PC-9 (cell line): ENCODE measurements around the gene MYBPC2. TPM values are rescaled to one million over a fixed set of nuclear protein-coding genes. Genes with fewer than 3 reads are reported as not detected.

Source experiments
- BruUV-seq: library from RNA; stranded (reverse); fragments of 400-500 nt; replicated peaks from 2 replicates; lab custom pipeline; 2021; lab: Mats Ljungman, UMichigan
- CTCF ChIA-PET: fragments of 300-600 bp; sonication (Branson Sonifier 250); formaldehyde crosslinking; loops from one replicate; lab custom pipeline; 2022; ENCODE audit warnings: antibody characterized with exemption; lab: Charles Lee
- POLR2A ChIA-PET: fragments of 300-600 bp; sonication (Branson Sonifier 250); formaldehyde crosslinking; loops from one replicate; lab custom pipeline; 2022; ENCODE audit warnings: antibody characterized with exemption; ENCODE audit not compliant: unreplicated experiment; lab: Charles Lee
- DNase-seq, 2 experiments: peaks; one replicate each; pipeline versions ENCODE4 v3.0.0 to v3.0.0-alpha.2; 2015 to 2022; ENCODE audit warnings: mixed read lengths in 1 of 2
- H2AFZ ChIP-seq: fragments of 200-600 bp; sonication (generic); 2 replicates; pipeline ENCODE4 v1.8.1; 2017; ENCODE audit warnings: antibody characterized with exemption
- H3F3A ChIP-seq: fragments of 200-600 bp; sonication (generic); 2 replicates; pipeline ENCODE4 v1.8.1; 2017; ENCODE audit warnings: antibody characterized with exemption, mild to moderate bottlenecking, low read depth; ENCODE audit not compliant: insufficient read depth
- H3K27ac ChIP-seq: fragments of 200-600 bp; sonication (generic); 2 replicates; pipeline ENCODE4 v1.6.1; 2016; ENCODE audit warnings: mixed run types
- H3K27me3 ChIP-seq: fragments of 200-600 bp; sonication (generic); 2 replicates; pipeline ENCODE4 v1.6.1; 2016; ENCODE audit warnings: low read depth, mixed run types; ENCODE audit not compliant: insufficient read depth
- H3K36me3 ChIP-seq: fragments of 200-600 bp; sonication (generic); 2 replicates; pipeline ENCODE4 v1.6.1; 2016; ENCODE audit warnings: low read depth, mixed run types
- H3K4me1 ChIP-seq: fragments of 200-600 bp; sonication (generic); replicated peaks from 2 replicates; pipeline ENCODE4 v1.6.1; 2016; ENCODE audit warnings: mixed run types; ENCODE audit not compliant: insufficient read depth
- H3K4me2 ChIP-seq: fragments of 200-600 bp; sonication (generic); 2 replicates; pipeline ENCODE4 v1.6.1; 2017; ENCODE audit warnings: mixed run types
- H3K4me3 ChIP-seq: fragments of 200-600 bp; sonication (generic); 2 replicates; pipeline ENCODE4 v1.6.1; 2016; ENCODE audit warnings: mixed run types
- H3K79me2 ChIP-seq: fragments of 200-600 bp; sonication (generic); 2 replicates; pipeline ENCODE4 v1.6.1; 2017; ENCODE audit warnings: low read depth, mixed run types
- H3K9me2 ChIP-seq: fragments of 200-600 bp; sonication (generic); 2 replicates; pipeline ENCODE4 v1.8.1; 2017; ENCODE audit warnings: mild to moderate bottlenecking; ENCODE audit not compliant: insufficient read depth
- H3K9me3 ChIP-seq: fragments of 200-600 bp; sonication (generic); 2 replicates; pipeline ENCODE4 v1.8.1; 2016; ENCODE audit warnings: low read depth; ENCODE audit not compliant: insufficient read depth
- H4K20me1 ChIP-seq: fragments of 200-600 bp; sonication (generic); 2 replicates; pipeline ENCODE4 v1.8.1; 2017; ENCODE audit not compliant: insufficient read depth
- EZH2 ChIP-seq: fragments of 200-600 bp; sonication (generic); IDR thresholded peaks from 2 replicates; pipeline ENCODE4 v1.8.0; 2017; ENCODE audit warnings: antibody characterized with exemption, low read depth
- intact Hi-C: fragments of 100-400 bp; cut with micrococcal nuclease; formaldehyde crosslinking; loops from one replicate; pipeline ENCODE4 v1.10.0; 2022; ENCODE audit not compliant: unreplicated experiment
- total RNA-seq: library from RNA; stranded (reverse); gene quantifications from 2 replicates; pipeline ENCODE4 v1.2.3, GENCODE V29; 2021
- TF ChIP-seq, protein P1 (sequence below): fragments of 200-600 bp; sonication (generic); conservative IDR thresholded peaks from 2 replicates; pipeline ENCODE4 v1.6.1; 2017; ENCODE audit warnings: mixed run types, antibody characterized with exemption, mild to moderate bottlenecking, moderate library complexity

The MYBPC2 gene
- total RNA-seq, 1 experiment from 2014 or later: not detected

DNA sequence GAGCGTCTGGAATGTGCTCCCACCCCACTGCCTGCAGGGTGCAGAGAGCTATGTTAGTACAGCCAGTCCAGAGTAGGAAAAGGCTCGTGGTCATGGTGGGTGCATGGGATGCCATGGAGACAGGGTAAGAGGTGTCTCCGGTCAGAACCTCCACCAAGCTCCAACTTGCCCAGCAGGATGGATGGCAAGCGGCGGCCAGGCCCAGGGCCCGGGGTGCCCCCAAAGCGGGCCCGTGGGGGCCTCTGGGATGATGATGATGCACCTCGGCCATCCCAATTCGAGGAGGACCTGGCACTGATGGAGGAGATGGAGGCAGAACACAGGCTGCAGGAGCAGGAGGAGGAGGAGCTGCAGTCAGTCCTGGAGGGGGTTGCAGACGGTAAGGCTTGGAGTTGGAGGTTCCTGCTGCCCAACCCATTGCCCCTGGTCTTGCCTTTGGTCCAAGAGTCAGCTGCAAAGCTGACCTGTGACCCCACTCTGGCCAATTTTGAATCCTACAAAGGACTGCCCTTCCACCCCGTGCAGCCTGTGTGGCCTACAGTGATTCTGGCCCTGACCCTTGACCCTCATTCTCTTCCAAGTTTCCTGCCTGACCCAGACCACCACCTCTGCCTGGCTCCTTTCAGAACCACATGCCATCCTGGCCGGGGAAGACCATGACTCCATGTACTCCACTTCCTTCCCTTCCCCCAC is 33.9 kb upstream of the MYBPC2 start:
- Histone ChIP-seq H3K79me2 (no peaks in the 10 kb centered on the region), H3K27me3 (no peaks in the 10 kb centered on the region), H4K20me1 (peaks cover 6% of the 10 kb centered on the region), H3K4me1 (no peaks in the 10 kb centered on the region), H3K36me3 (no peaks in the 10 kb centered on the region), H3K9me3 (no peaks in the 10 kb centered on the region), H3K4me3 (no peak overlapping the region), H3F3A (peaks cover 9% of the 10 kb centered on the region; the same call in 1 of the 2 replicates), H3K27ac (no peak overlapping the region), H3K4me2 (no peak overlapping the region), H3K9me2 (no peaks in the 10 kb centered on the region), H2AFZ (no peak overlapping the region)
- TF ChIP-seq, protein P1, sequence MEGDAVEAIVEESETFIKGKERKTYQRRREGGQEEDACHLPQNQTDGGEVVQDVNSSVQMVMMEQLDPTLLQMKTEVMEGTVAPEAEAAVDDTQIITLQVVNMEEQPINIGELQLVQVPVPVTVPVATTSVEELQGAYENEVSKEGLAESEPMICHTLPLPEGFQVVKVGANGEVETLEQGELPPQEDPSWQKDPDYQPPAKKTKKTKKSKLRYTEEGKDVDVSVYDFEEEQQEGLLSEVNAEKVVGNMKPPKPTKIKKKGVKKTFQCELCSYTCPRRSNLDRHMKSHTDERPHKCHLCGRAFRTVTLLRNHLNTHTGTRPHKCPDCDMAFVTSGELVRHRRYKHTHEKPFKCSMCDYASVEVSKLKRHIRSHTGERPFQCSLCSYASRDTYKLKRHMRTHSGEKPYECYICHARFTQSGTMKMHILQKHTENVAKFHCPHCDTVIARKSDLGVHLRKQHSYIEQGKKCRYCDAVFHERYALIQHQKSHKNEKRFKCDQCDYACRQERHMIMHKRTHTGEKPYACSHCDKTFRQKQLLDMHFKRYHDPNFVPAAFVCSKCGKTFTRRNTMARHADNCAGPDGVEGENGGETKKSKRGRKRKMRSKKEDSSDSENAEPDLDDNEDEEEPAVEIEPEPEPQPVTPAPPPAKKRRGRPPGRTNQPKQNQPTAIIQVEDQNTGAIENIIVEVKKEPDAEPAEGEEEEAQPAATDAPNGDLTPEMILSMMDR: no peak
- TF ChIP-seq EZH2: no peak
- POLR2A ChIA-PET: no interaction called here
- CTCF ChIA-PET: no interaction called here
- intact Hi-C loops: no loop called here
- BruUV-seq: no TSS peak
- DNase-seq: no peak

DNA sequence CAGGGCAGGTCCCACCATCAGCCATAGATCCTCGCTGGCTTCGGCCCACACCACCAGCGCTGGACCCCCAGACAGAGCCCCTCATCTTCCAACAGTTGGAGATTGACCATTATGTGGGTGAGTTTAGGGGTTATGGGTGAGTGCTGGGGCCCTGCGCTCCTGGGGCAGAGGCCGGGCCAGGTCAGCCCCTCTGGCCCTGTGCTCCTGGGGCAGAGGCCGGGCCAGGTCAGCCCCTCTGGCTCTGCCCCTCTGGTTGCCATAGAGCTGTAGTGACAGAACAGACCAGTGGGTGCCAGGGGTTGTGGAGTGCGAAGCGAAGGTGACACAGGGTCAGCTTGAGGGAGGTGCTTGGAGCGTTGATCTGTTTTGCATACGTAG is 33.3 kb upstream of the MYBPC2 start:
- Histone ChIP-seq H3K36me3 (no peaks in the 10 kb centered on the region), H3K9me2 (no peaks in the 10 kb centered on the region), H2AFZ (no peak overlapping the region), H3K79me2 (no peaks in the 10 kb centered on the region), H3K27me3 (no peaks in the 10 kb centered on the region), H3K4me2 (no peak overlapping the region), H3F3A (peaks cover 10% of the 10 kb centered on the region; the same call in 1 of the 2 replicates), H3K4me1 (no peaks in the 10 kb centered on the region), H3K27ac (no peak overlapping the region), H4K20me1 (peaks cover 6% of the 10 kb centered on the region), H3K9me3 (no peaks in the 10 kb centered on the region), H3K4me3 (no peak overlapping the region)
- CTCF ChIA-PET: no interaction called here
- no peak for TF ChIP-seq EZH2
- TF ChIP-seq, protein P1: no peak
- POLR2A ChIA-PET: no interaction called here
- intact Hi-C loops: no loop called here
- DNase-seq: no peak
- no TSS peak for BruUV-seq

DNA sequence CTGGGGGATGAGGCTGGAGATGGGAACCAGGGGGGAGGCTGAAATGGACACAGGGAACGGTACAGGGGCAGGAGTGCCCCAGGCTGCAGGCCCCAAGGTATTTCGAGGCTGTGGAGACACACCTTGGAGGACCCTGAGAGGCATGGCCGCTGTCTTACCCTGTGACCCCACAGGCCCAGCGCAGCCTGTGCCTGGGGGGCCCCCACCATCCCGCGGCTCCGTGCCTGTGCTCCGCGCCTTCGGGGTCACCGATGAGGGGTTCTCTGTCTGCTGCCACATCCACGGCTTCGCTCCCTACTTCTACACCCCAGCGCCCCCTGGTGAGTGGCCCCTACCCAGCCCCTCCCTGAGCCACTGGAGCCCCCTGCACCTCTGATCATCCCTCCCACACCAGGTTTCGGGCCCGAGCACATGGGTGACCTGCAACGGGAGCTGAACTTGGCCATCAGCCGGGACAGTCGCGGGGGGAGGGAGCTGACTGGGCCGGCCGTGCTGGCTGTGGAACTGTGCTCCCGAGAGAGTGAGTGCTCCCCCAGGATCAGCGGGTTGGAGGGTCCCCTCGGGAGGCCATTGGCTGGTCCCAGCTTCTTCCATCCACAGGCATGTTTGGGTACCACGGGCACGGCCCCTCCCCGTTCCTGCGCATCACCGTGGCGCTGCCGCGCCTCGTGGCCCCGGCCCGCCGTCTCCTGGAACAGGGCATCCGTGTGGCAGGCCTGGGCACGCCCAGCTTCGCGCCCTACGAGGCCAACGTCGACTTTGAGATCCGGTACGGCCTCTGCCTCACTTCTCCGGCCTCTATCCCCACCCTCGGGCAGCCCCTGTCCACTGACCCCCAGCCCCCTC is 30.9 kb upstream of the MYBPC2 start:
- DNase-seq: no peak
- Histone ChIP-seq H3K9me3 (no peaks in the 10 kb centered on the region), H3F3A (peaks cover 10% of the 10 kb centered on the region; the same call in 1 of the 2 replicates), H3K27ac (no peak overlapping the region), H3K4me3 (no peak overlapping the region), H3K4me1 (no peaks in the 10 kb centered on the region), H3K79me2 (no peaks in the 10 kb centered on the region), H3K36me3 (0 out of 2 replicates have a peak, but pooled peaks cover 11% of the 10 kb centered on the region), H3K4me2 (no peak overlapping the region), H4K20me1 (peaks cover 6% of the 10 kb centered on the region), H2AFZ (no peak overlapping the region), H3K9me2 (no peaks in the 10 kb centered on the region), H3K27me3 (no peaks in the 10 kb centered on the region)
- intact Hi-C loops: no loop called here
- ChIA-PET CTCF (no interaction called here), POLR2A (interaction anchor here (0.6 kb wide), 1 partner anchor 33 kb away, joined by 3 read pairs; no protein-coding TSS in a partner anchor)
- no peak for TF ChIP-seq EZH2
- TF ChIP-seq, protein P1: no peak
- BruUV-seq: no TSS peak
